K562 (cell line): ENCODE results near the gene BCL2L12. TPM values are rescaled to one million over a fixed set of nuclear protein-coding genes. Genes with fewer than 3 reads are reported as not detected.

Experiments
- ARID1B ChIP-seq: fragments of 450-650 bp; IDR thresholded peaks from 2 replicates; pipeline ENCODE4 v1.6.1; 2016; ENCODE audit warnings: antibody characterized with exemption, mild to moderate bottlenecking, inconsistent platforms
- ETV1 ChIP-seq: fragments of 450-650 bp; conservative IDR thresholded peaks from 2 replicates; pipeline ENCODE4 v1.6.1; 2016; ENCODE audit warnings: missing genetic modification characterization, control low read depth, low read depth, missing compliant biosample characterization
- FOSL1 ChIP-seq: fragments of 200-800 bp; sonication (Bioruptor generic); conservative IDR thresholded peaks from 2 replicates; pipeline ENCODE4 v1.6.1; 2016; ENCODE audit warnings: missing genetic modification characterization, missing compliant biosample characterization
- FOXM1 ChIP-seq, 2 experiments: fragments of 450-650 bp in 1 of 2; sonication (generic) in 1 of 2; formaldehyde crosslinking in 1 of 2; IDR thresholded peaks; 2 replicates each; pipeline versions ENCODE4 v1.6.1 to v1.9.0; 2017 to 2022; ENCODE audit warnings: low read depth in 2 of 2, mild to moderate bottlenecking in 2 of 2, missing genetic modification reagents in 1 of 2, moderate library complexity in 1 of 2
- FOXP4 ChIP-seq: sonication (generic); formaldehyde crosslinking; IDR thresholded peaks from 2 replicates; pipeline ENCODE4 v1.8.0; 2022; ENCODE audit warnings: mild to moderate bottlenecking, missing genetic modification reagents, borderline replicate concordance
- HCFC1 ChIP-seq: IDR thresholded peaks from 2 replicates; pipeline ENCODE4 v1.6.1; 2012; ENCODE audit warnings: low read depth, low read length, improper control_type of control experiment
- HNRNPLL ChIP-seq: fragments of 200-400 bp; formaldehyde crosslinking; IDR thresholded peaks from 2 replicates; pipeline ENCODE4 v1.6.1; 2017; ENCODE audit warnings: low read length, low read depth, mild to moderate bottlenecking; ENCODE audit not compliant: poor library complexity, severe bottlenecking
- KLF6 ChIP-seq: fragments of 250-450 bp; sonication (Bioruptor Pico); IDR thresholded peaks from 2 replicates; pipeline ENCODE4 v1.4.0; 2020; ENCODE audit warnings: mild to moderate bottlenecking, moderate library complexity, borderline replicate concordance
- L3MBTL2 ChIP-seq: fragments of 450-650 bp; IDR thresholded peaks from 2 replicates; pipeline ENCODE4 v1.6.1; 2016; ENCODE audit warnings: mild to moderate bottlenecking, moderate library complexity
- MBD2 ChIP-seq: sonication (generic); IDR thresholded peaks from 2 replicates; pipeline ENCODE4 v1.6.1; 2016; ENCODE audit warnings: low read depth, borderline replicate concordance
- MEIS2 ChIP-seq: fragments of 450-650 bp; IDR thresholded peaks from 2 replicates; pipeline ENCODE4 v1.6.1; 2014; ENCODE audit warnings: mild to moderate bottlenecking; ENCODE audit not compliant: partially characterized antibody
- NFIC ChIP-seq: fragments of 450-650 bp; IDR thresholded peaks from 2 replicates; pipeline ENCODE4 v1.6.1; 2017; ENCODE audit warnings: mild to moderate bottlenecking, inconsistent platforms
- NR2C2 ChIP-seq, 2 experiments: fragments of 200-800 bp in 1 of 2; sonication (Bioruptor generic) in 1 of 2; sonication (generic) in 1 of 2; formaldehyde crosslinking in 1 of 2; IDR thresholded peaks; 2 replicates each; pipeline versions ENCODE4 v1.6.1 to v1.8.0; 2016 to 2022; ENCODE audit warnings: mild to moderate bottlenecking in 1 of 2, missing compliant biosample characterization in 1 of 2, missing genetic modification characterization in 1 of 2, missing genetic modification reagents in 1 of 2
- RERE ChIP-seq: sonication (generic); formaldehyde crosslinking; IDR thresholded peaks from 2 replicates; pipeline ENCODE4 v1.8.0; 2023; ENCODE audit warnings: missing genetic modification reagents, mild to moderate bottlenecking, borderline replicate concordance
- SMARCA4 ChIP-seq: fragments of 450-650 bp; IDR thresholded peaks from 2 replicates; pipeline ENCODE4 v1.6.1; 2016
- SREBF1 ChIP-seq: fragments of 150-350 bp; IDR thresholded peaks from 2 replicates; pipeline ENCODE4 v1.6.1; 2014; ENCODE audit warnings: antibody characterized with exemption, low read depth, low read length, borderline replicate concordance
- ZNF134 ChIP-seq: fragments of 250-450 bp; sonication (Bioruptor Pico); conservative IDR thresholded peaks from 2 replicates; pipeline ENCODE4 v1.4.0; 2020
- ZNF23 ChIP-seq: fragments of 250-450 bp; sonication (Bioruptor Pico); IDR thresholded peaks from 2 replicates; pipeline ENCODE4 v1.4.0; 2020; ENCODE audit warnings: mild to moderate bottlenecking
- ZNF395 ChIP-seq: fragments of 200-800 bp; sonication (Bioruptor generic); IDR thresholded peaks from 2 replicates; pipeline ENCODE4 v1.6.1; 2017; ENCODE audit warnings: missing genetic modification characterization, missing compliant biosample characterization
- polyA plus RNA-seq, 8 experiments: library from polyadenylated mRNA; depleted of rRNA in 4 of 8; stranded (reverse) in 5 of 8; unstranded in 3 of 8; fragments of >200 nt; fragmentation: Nextera tagmentation in 2 of 8; fragmentation: Illumina TruSeq in 1 of 8; extraction: Ambion mirVana in 2 of 8; extraction: Trizol in 1 of 8; gene quantifications; 2 replicates each; pipeline versions ENCODE4 v1.2.1 to v1.2.3, GENCODE V29; 2011 to 2014; ENCODE audit warnings: inconsistent platforms in 1 of 8, missing spikeins in 1 of 8
- total RNA-seq, 7 experiments: library from RNA; depleted of rRNA in 6 of 7; stranded (reverse); fragments of >200 nt in 6 of 7; fragmentation: Illumina TruSeq in 2 of 7; extraction: Trizol in 2 of 7; gene quantifications; 2 replicates each; pipeline versions ENCODE4 v1.2.1 to v1.2.3, GENCODE V29; 2011 to 2021; ENCODE audit warnings: low replicate concordance in 1 of 7

BCL2L12 gene
- total and polyA plus RNA-seq, 9 of the 15 experiments (the other 6 are each of a cell fraction or from before 2014, with no cell fraction given): 7.4 to 263 (median 81.2) TPM

GRCh38 chr19:49676136-49676783 is 10.5 kb downstream of the BCL2L12 start (continued):
- TF ChIP-seq RERE (CRISPR knock-in tag) (0 out of 2 replicates have a peak, but pooled peaks have one; percentile 74), NR2C2 (CRISPR knock-in tag; IDR thresholded peaks at IDR 0.05) (no peak), NR2C2 (tag; IDR thresholded peaks at IDR 0.05) (no peak), L3MBTL2 (peak; percentile 30), ZNF395 (CRISPR knock-in tag) (no peak), FOXP4 (no peak), HCFC1 (0 out of 2 replicates have a peak, but pooled peaks have one; percentile 19), FOSL1 (tag) (peak; percentile 81), NFIC (peak; percentile 43), MBD2 (peak; percentile 96), ARID1B (peak; percentile 35; the same call in 1 of the 2 replicates), MEIS2 (peak; percentile 11), SMARCA4 (peak; percentile 38; the same call in 1 of the 2 replicates), ETV1 (tag) (no peak), ZNF23 (CRISPR knock-in tag) (no peak), ZNF134 (CRISPR knock-in tag) (no peak), HNRNPLL (peak; percentile 9), FOXM1 (IDR thresholded peaks at IDR 0.05; ENCODE audit: low read depth) (peak; percentile 71), FOXM1 (CRISPR knock-in tag; IDR thresholded peaks at IDR 0.05; ENCODE audit: low read depth) (no peak), SREBF1 (peak; percentile 86; the same call in 1 of the 2 replicates), KLF6 (CRISPR knock-in tag) (no peak)
